HTR-8/SVneo (cell line): ENCODE measurements around the gene MAN1A1.

Experiments used
- DNase-seq: peaks from one replicate; pipeline ENCODE4 v3.0.0; 2011; ENCODE audit warnings: low spot score, mixed read lengths; ENCODE audit not compliant: insufficient read length
- FAIRE-seq: peaks from 2 replicates; lab custom pipeline; 2011; peaks lifted over from hg19 to GRCh38; lab: Jason Lieb, UNC

Gene MAN1A1

DNA sequence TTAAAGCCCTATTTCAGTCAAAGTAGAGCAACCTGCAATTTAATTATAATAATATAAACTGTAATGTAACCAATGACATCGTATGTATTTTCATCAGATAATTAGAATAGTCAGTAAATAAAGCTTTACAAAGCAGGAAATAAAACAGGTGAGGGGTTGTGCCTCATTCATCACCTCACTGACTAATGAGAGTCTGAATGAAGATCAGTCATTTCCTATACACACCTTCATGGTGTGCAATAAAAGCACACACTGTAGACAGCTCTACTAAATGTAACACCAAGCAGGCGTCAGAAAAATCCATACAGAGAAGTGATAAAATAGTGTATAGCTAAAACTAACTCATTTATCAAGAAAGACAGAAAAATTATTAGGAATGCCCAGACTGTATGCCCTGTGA lies 105.9 kb downstream of the MAN1A1 start:
- DNase-seq (no peak), FAIRE-seq (no peak)

- no peak for FAIRE-seq
- DNase-seq: no peak
Measured at GRCh38 chr6:119243037-119243436, 106.5 kb downstream of the MAN1A1 start.

- no peak for FAIRE-seq
Measured at GRCh38 chr6:119241540-119242309, 107.8 kb downstream of the MAN1A1 start.

DNA sequence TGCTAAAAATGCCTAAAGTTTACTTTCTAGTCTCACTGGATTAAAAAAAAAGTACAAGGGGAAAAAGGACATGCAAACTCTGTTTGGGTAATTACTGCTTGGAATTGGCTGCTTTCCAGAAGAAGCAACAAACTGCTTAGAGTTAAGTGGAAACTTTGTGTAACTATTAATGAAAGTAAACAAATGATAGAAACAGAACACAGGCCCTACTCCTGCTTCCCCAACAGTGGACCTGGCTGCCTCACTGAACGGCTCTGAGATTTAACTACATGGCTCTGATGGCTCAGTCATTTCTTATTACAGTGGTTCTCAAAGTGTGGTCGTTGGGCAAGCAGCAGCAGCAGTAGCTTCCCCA lies 108.5 kb downstream of the MAN1A1 start:
- DNase-seq (no peak), FAIRE-seq (no peak)

More at GRCh38 chr6:119241540-119242309, 107.8 kb downstream of the MAN1A1 start:
- no peak for DNase-seq

DNA sequence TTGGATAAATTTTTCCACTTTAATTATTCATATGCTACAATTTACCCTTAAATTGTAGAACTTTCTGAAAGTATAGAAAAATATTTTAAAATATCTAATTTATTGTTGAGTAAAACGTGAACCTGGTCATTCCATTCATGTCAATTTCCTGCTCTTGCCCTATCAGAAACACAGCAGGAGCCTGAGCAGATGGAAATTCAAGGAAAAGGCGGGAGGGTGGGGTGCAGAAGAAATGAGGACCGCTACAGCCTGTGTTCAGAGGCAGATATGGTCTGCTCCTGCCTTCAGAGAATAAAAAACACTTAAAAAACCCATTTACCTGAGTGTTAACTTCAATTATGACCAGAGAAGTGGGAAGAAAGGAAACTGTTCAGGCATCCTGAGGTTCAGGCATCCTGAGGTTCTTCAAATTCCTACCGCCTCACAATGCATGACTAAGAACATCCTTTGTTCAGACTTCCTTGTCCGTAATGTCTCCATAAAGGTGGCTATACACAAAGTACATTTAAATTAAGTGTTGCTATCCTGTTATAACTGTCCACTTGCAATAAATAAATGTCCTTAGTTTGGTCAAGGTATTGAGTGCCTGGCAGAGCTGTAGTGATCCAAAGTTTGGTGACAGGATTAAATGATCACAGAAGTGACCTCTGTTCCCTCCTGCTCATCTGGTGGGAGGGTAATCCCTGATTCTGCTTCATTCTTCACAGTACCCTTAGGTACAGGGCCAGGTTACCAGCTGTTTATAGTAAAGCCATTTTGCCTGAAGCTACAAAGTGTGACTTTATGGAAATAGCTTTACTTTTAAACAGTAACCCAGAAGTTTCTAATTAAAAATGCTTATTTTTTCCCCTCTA lies 109.1 kb downstream of the MAN1A1 start:
- DNase-seq: no peak
- FAIRE-seq: no peak

DNA sequence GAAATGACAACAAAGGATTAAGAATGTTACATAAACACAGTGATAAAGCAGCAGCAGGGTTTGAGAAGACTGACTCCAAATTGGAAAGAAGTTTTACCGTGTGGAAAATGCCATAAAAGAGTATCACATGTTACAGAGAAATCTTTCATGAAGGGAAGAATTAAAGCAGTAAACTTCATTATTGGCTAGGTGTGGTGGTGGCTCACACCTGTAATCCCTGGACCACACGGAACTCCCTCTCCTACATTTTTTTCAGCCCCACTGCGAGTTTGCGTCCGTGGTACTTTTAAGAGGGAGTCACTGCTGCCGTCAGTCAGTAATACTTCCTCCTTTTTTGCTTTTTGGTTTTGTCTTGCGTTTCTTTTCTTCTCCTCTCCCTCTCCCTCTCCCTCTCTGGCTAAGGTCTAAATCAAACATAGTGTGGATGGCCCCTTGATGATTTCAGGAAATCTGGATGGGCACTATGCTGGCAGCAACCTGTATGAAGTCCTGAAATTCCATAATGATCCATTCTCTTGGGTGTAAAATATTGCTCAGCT lies 112.3 kb downstream of the MAN1A1 start:
- DNase-seq (no peak), FAIRE-seq (peak; percentile 100)

DNA sequence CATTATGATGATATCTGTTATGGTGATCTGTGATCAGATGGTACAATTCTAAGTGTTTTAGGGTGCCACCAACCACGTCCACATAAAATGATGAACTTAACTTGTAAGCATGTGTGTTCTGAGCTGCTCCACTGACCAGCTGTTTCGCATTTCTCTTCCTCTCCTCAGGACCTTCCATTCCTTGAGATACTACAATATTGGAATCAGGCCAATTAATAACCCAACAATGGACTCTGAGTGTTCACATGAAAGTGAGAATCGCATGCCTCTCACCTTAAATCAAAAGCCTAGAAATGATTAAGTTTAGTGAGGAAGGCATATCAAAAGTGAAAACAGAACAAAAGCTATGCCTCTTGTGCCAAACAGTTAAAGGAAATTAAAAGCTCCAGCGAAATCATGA lies 114.6 kb downstream of the MAN1A1 start:
- FAIRE-seq (no peak), DNase-seq (no peak)

GRCh38 chr6:119234457-119234856 lies 115.1 kb downstream of the MAN1A1 start:
- no peak for DNase-seq

DNA sequence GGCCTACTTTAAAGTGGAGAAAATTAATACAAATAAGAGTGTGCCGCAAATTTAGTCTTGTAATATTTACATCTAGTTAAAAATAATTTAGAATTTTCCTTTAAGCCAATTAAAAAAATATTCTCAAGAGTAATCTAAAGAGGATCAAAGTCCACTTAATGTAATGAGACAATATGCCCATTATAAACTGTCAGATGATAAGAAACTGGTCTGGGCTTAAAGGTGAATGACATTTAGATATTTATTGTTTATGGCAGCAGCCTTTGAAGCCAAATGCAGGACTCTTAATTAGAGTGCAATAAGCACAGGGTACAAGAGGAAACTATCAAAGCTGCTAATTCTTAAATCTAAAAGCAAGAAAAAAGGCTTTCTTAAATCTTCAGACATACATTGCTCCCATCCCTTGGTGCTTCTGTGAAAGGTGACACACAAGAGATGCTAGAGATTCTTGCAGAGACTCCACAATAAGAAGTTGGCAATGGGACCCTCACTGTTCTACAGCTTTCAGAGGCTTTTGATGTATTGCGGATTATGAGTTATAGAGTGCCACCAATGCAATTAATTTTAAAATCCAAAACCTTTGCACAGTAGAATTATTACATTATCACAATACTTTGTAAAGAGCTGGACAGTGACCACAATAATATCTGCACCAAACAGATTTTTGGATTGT lies 116.1 kb downstream of the MAN1A1 start:
- FAIRE-seq: no peak
- no peak for DNase-seq

More at GRCh38 chr6:119234457-119234856, 115.1 kb downstream of the MAN1A1 start:
- no peak for FAIRE-seq

DNA sequence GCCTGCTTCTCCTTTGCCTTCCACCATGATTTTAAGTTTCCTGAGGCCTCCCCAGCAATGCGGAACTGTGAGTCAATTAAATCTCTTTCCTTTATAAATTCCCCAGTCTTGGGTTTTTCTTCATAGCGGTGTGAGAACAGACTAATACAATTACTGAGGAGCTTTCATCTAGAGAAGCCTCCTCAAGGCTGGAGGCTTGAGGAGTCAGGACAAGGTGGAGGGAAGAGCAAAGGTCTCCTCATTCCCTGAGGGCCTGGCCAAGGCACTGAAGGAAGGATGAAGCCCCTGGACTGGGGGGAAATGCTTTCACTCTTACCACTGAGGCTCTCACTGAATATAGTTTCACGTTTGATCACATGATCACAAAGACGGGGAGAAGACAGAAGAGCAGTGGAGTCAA lies 118.2 kb downstream of the MAN1A1 start:
- FAIRE-seq (no peak), DNase-seq (no peak)

DNA sequence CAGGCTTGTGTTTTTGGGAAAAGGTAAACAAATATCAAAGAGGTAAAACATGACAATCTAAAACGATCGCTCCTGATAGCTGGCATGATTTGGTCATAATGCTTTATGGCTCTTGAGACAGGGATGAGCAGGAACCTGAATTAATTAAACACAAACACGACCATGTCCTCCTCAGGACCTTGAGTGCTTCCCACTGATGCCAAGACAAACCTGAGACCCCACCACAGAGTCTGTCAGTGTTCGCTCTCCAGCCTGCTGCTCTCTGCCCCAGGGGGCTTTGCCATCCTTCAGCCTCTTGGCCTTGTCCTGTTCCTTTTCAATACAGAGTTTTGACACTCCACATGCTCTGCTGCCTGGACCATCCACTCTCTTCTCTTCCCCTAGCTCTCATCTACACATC lies 119.4 kb downstream of the MAN1A1 start:
- no peak for FAIRE-seq
- no peak for DNase-seq

DNA sequence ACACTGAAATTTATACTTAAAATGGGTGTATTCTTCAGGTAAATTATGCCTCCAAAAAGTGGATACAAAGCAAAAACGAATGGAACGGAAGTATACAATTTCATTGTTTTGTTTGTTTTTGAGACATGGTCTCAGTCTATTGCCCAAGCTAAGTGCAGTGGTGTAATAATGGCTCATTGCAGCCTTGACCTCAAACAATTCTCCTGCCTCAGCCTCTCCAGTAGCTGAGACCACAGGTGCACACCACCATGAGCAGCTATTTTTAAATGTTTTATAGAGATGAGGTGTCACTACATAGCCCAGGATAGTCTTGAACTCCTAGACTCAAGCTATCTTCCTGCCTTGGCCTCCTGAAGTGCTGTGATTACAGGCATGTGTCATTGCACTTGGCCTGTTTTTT lies 122.2 kb downstream of the MAN1A1 start:
- FAIRE-seq (no peak), DNase-seq (no peak)

GRCh38 chr6:119226089-119226488 lies 123.5 kb downstream of the MAN1A1 start:
- no peak for FAIRE-seq

GRCh38 chr6:119224095-119224701 lies 125.4 kb downstream of the MAN1A1 start:
- DNase-seq: no peak
- no peak for FAIRE-seq

More at GRCh38 chr6:119226089-119226488, 123.5 kb downstream of the MAN1A1 start:
- no peak for DNase-seq

- FAIRE-seq (no peak), DNase-seq (no peak)
Measured at GRCh38 chr6:119220452-119220851, 129.1 kb downstream of the MAN1A1 start.

GRCh38 chr6:119218548-119218947 lies 131.0 kb downstream of the MAN1A1 start:
- DNase-seq (no peak), FAIRE-seq (no peak)

GRCh38 chr6:119215885-119216590 lies 133.5 kb downstream of the MAN1A1 start:
- DNase-seq: no peak
- FAIRE-seq: no peak

DNA sequence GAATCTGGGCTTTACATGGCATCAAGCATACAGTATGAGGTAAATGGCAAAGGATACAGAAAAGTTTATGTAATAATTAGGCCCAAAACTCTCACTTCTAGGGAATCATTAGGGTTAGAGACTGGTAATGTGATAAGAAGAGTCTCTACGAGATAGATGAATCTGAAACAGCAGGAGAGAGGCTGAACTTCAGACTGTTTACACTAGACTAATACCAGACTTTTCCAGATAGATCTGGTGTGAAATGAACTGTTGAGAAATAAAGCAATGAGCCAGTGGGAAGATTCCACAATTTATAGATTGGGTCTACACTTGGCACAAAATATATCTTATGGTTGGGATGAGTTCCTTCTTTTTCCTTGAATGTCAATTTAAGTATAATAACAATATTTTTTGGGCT lies 134.3 kb downstream of the MAN1A1 start:
- FAIRE-seq: no peak

GRCh38 chr6:119210596-119210995 lies 139.0 kb downstream of the MAN1A1 start:
- no peak for DNase-seq
- FAIRE-seq: no peak

More for the DNA sequence above, 134.3 kb downstream of the MAN1A1 start:
- DNase-seq: no peak
